ENCODE results near the gene HNRNPC.

GRCh38 chr14:21171128-21171527 lies 98.1 kb downstream of the HNRNPC start:
- TF ChIP-seq EZH2 (IDR thresholded peaks at IDR 0.05; ENCODE audit: borderline replicate concordance, insufficient read depth, low read length, poor library complexity, severe bottlenecking) (no peak), CTCF (IDR thresholded peaks at IDR 0.05; ENCODE audit: poor library complexity, severe bottlenecking) (no peak), POLR2AphosphoS5 (IDR thresholded peaks at IDR 0.05) (no peak), RAD21 (conservative IDR thresholded peaks at IDR 0.05) (no peak), REST (IDR thresholded peaks at IDR 0.05; ENCODE audit: borderline replicate concordance) (no peak), TAF1 (IDR thresholded peaks at IDR 0.05; ENCODE audit: low read depth) (no peak), SMC3 (conservative IDR thresholded peaks at IDR 0.05; ENCODE audit: poor library complexity) (no peak), MXI1 (conservative IDR thresholded peaks at IDR 0.05; ENCODE audit: poor library complexity, severe bottlenecking) (no peak), EP300 (conservative IDR thresholded peaks at IDR 0.05; ENCODE audit: poor library complexity, severe bottlenecking) (no peak)

Data from neural cell (in vitro differentiated cells).